Kasumi-1 (cell line): ENCODE data around the gene TACC2.
"Not testable (repeated sequence)": the region's sequence is repeated elsewhere in the genome, so short reads cannot be mapped to it uniquely, and the experiment has no call there.

Source experiments
- DNase-seq, 2 experiments: peaks; one replicate each; lab custom pipeline; 2025; lab: John Stamatoyannopoulos, UW

TACC2 gene

GRCh38 chr10:121978511-121978910 lies 10.5 kb upstream of the TACC2 start:
- no peak for DNase-seq

GRCh38 chr10:121981346-121981745 lies 7.6 kb upstream of the TACC2 start:
- no peak for DNase-seq

- no peak for DNase-seq
Observed at GRCh38 chr10:121983852-121984251, 5.1 kb upstream of the TACC2 start.

- no peak for DNase-seq
Observed at GRCh38 chr10:121984463-121984862, 4.5 kb upstream of the TACC2 start.

- DNase-seq: no peak
Observed at GRCh38 chr10:121990015-121990677, 1.2 kb downstream of the TACC2 start.

GRCh38 chr10:121991727-121992126 lies 2.8 kb downstream of the TACC2 start:
- not testable (repeated sequence) for DNase-seq

- DNase-seq: no peak
Observed at GRCh38 chr10:121994429-121994941, 5.5 kb downstream of the TACC2 start.

- DNase-seq: no peak
Observed at GRCh38 chr10:121998462-121998861, 9.5 kb downstream of the TACC2 start.

- DNase-seq: no peak
Observed at GRCh38 chr10:121999301-121999700, 10.3 kb downstream of the TACC2 start.

GRCh38 chr10:122001698-122002097 lies 12.7 kb downstream of the TACC2 start:
- DNase-seq: no peak

GRCh38 chr10:122007415-122007814 lies 18.5 kb downstream of the TACC2 start:
- DNase-seq: no peak

GRCh38 chr10:122010405-122011050 lies 21.6 kb downstream of the TACC2 start:
- DNase-seq: no peak

- DNase-seq: no peak
Observed at GRCh38 chr10:122012731-122013130, 23.8 kb downstream of the TACC2 start.

GRCh38 chr10:122013311-122013780 lies 24.4 kb downstream of the TACC2 start:
- no peak for DNase-seq

- no peak for DNase-seq
Observed at GRCh38 chr10:122014652-122015248, 25.8 kb downstream of the TACC2 start.

- not testable (repeated sequence) for DNase-seq
Observed at GRCh38 chr10:122017926-122018325, 29.0 kb downstream of the TACC2 start.

- no peak for DNase-seq
Observed at GRCh38 chr10:122018491-122018890, 29.5 kb downstream of the TACC2 start.

- DNase-seq: no peak
Observed at GRCh38 chr10:122018951-122019413, 30.0 kb downstream of the TACC2 start.

- DNase-seq: no peak
Observed at GRCh38 chr10:122019414-122019975, 30.5 kb downstream of the TACC2 start.

- no peak for DNase-seq
Observed at GRCh38 chr10:122020226-122020625, 31.3 kb downstream of the TACC2 start.

GRCh38 chr10:122021379-122021778 lies 32.4 kb downstream of the TACC2 start:
- no peak for DNase-seq

- DNase-seq: no peak
Observed at GRCh38 chr10:122021828-122022227, 32.9 kb downstream of the TACC2 start.

GRCh38 chr10:122022276-122022675 lies 33.3 kb downstream of the TACC2 start:
- DNase-seq: no peak
